Adrenal gland (tissue), 12 donors: Measurements from ENCODE around the gene ORC2. TPM values are rescaled to one million over a fixed set of nuclear protein-coding genes. Genes with fewer than 3 reads are reported as not detected.

ENCODE experiments used
- DNase-seq, 7 donors: peaks; one replicate each; pipeline ENCODE4 v3.0.0-alpha.2; 2019 to 2020
- H3K27ac ChIP-seq, 5 donors: fragments of 200-600 bp; sonication (generic) in 4 of 5; 1 replicate in 3 of 5; 2 replicates in 2 of 5; pipeline versions ENCODE4 v1.5.1 to v1.8.0; 2016 to 2020; ENCODE audit warnings: mild to moderate bottlenecking in 1 of 5
- H3K27me3 ChIP-seq: fragments of 200-600 bp; 2 replicates; pipeline ENCODE4 v1.8.0; 2021
- H3K36me3 ChIP-seq, 2 donors: fragments of 200-600 bp; replicated peaks in 1 of 2; 1 replicate in 1 of 2; 2 replicates in 1 of 2; pipeline versions ENCODE4 v1.5.1 to v1.8.0; 2018 to 2022
- H3K4me1 ChIP-seq, 2 donors: fragments of 200-600 bp; replicated peaks in 1 of 2; 1 replicate in 1 of 2; 2 replicates in 1 of 2; pipeline versions ENCODE4 v1.5.1 to v1.8.0; 2018 to 2021
- H3K4me3 ChIP-seq, 4 donors: fragments of 200-600 bp; sonication (generic) in 3 of 4; one replicate each; pipeline ENCODE4 v1.5.1; 2016 to 2018
- H3K9me3 ChIP-seq, 3 donors: fragments of 200-600 bp; sonication (generic) in 1 of 3; replicated peaks in 1 of 3; 1 replicate in 2 of 3; 2 replicates in 1 of 3; pipeline versions ENCODE4 v1.5.1 to v1.8.0; 2016 to 2021
- POLR2A ChIP-seq, 2 donors: fragments of 450-650 bp; IDR thresholded peaks; one replicate each; pipeline ENCODE4 v1.6.1; 2017; ENCODE audit warnings: antibody characterized with exemption in 2 of 2, mild to moderate bottlenecking in 2 of 2, moderate library complexity in 1 of 2
- WGBS, 4 donors: extraction: QIAGEN DNeasy Blood & Tissue Kit in 2 of 4; methylation state at CpG; one replicate each; pipeline versions ENCODE4 v1.1.5 to v1.1.7; 2013 to 2017; 5-methylcytosine and 5-hydroxymethylcytosine counted together
- intact Hi-C, 2 donors: fragments of 100-400 bp; cut with DNase I; formaldehyde crosslinking; loops; one replicate each; pipeline versions ENCODE4 v1.14.1 to v1.15.0; 2022 to 2023
- polyA plus RNA-seq, 3 donors: library from polyadenylated mRNA; stranded (reverse); fragments of 200-250 nt in 2 of 3; fragments of 350-450 nt in 1 of 3; fragmentation: Illumina TruSeq in 1 of 3; extraction: RNeasy Lipid Tissue Mini Kit (QIAGEN cat#74804) in 1 of 3; gene quantifications; one replicate each; pipeline ENCODE4 v1.2.3, GENCODE V29; 2013 to 2014
- total RNA-seq, 9 donors: library from RNA; depleted of rRNA in 4 of 9; stranded (reverse); fragments of >200 nt in 4 of 9; fragments of 120-200 nt in 1 of 9; fragmentation: NEBNext Ultra II Directional in 1 of 9; extraction: Animal tissue kit (Norgen Biotek cat#: 25700) in 1 of 9; gene quantifications; one replicate each; pipeline versions ENCODE4 v1.1.0 to v1.2.4, GENCODE V29; 2013 to 2023
- TF ChIP-seq, protein P1 (sequence below), 6 experiments: fragments of 450-650 bp in 4 of 6; fragments of 200-600 bp in 2 of 6; sonication (generic) in 1 of 6; IDR thresholded peaks; 1 replicate in 5 of 6; 2 replicates in 1 of 6; pipeline versions ENCODE4 v1.5.1 to v1.8.0; 2016 to 2021; ENCODE audit warnings: antibody characterized with exemption in 6 of 6, mild to moderate bottlenecking in 2 of 6, moderate library complexity in 1 of 6
- donor health status: healthy with polysubstance abuse.
- donor health status: Bipolar disorder and iron deficiency.
- donor health status: DM: yes; HTN: yes; CAD: no.
- donor health status: DM: no; HTN: no; CAD: no.
- donor health status: DM: no; HTN: no; CAD: no.
- donor health status: DM: yes; HTN: yes; CAD: no.

ORC2 gene
- total and polyA plus RNA-seq, 12 donors: 5.0 to 30.7 (median 19.0) TPM

DNA sequence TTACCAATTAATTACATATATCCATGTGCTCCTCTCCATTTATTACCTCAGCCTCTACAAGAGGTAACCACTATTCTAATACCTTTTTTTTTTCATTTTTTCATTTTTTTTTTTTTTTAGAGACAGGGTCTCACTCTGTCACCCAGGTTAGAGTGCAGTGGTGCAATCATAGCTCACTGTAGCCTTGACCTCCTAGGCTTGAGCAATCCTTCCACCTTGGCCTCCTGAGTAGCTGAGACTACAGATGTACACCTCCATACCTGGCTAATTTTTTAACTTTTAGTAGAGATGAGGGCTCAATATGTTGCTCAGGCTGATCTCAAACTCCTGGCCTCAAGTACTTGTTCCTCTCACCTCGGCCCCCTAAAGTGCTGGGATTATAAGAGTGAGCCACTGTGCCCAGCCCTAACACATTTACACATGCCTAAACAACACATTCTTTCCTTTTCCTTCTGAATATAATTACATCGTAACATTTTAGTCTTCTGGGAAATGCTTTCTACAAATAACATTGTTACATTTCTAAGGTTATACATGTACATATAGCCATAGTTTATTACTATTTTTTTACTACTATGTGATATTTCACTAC is 85.1 kb downstream of the ORC2 start:
- Histone ChIP-seq H3K27me3 (no peaks in the 10 kb centered on the region), H3K9me3 (no peaks in the 10 kb centered on the region), H3K36me3 (peaks cover 0 to 66% of the 10 kb centered on the region in 2 donors), H3K27ac (no peak overlapping the region), H3K4me1 (peaks cover 0 to under 1% of the 10 kb centered on the region in 2 donors), H3K4me3 (no peak overlapping the region)
- TF ChIP-seq, protein P1, sequence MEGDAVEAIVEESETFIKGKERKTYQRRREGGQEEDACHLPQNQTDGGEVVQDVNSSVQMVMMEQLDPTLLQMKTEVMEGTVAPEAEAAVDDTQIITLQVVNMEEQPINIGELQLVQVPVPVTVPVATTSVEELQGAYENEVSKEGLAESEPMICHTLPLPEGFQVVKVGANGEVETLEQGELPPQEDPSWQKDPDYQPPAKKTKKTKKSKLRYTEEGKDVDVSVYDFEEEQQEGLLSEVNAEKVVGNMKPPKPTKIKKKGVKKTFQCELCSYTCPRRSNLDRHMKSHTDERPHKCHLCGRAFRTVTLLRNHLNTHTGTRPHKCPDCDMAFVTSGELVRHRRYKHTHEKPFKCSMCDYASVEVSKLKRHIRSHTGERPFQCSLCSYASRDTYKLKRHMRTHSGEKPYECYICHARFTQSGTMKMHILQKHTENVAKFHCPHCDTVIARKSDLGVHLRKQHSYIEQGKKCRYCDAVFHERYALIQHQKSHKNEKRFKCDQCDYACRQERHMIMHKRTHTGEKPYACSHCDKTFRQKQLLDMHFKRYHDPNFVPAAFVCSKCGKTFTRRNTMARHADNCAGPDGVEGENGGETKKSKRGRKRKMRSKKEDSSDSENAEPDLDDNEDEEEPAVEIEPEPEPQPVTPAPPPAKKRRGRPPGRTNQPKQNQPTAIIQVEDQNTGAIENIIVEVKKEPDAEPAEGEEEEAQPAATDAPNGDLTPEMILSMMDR (IDR thresholded peaks at IDR 0.05): no peak
- TF ChIP-seq POLR2A (IDR thresholded peaks at IDR 0.05): no peak
- no peak for DNase-seq
- 86 to 98% (median 92%) methylated on average over 2 of the region's 2 CpGs for WGBS, 4 donors
- intact Hi-C loops: no loop called here

DNA sequence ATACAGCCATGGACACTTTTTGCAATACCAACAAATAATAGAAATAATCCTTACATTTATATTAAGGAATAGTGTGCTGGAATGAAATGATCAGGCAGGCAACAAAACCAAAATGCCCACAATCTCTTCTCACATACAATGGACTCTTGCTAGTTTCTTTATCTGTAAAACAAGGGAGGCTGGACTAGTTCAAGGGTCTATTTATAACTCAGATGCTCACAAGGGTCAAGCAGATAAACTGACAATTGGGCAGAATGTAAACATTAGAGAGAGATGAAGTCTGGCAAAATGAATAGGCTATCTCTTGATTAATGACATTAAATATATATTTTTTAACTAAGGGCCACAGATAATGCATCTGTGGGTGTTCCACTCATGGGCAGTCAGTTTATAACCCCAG is 86.0 kb downstream of the ORC2 start:
- DNase-seq: no peak
- Histone ChIP-seq H3K27me3 (no peaks in the 10 kb centered on the region), H3K9me3 (no peaks in the 10 kb centered on the region), H3K4me1 (peaks cover 0 to 4% of the 10 kb centered on the region in 2 donors), H3K27ac (no peak overlapping the region), H3K4me3 (no peak overlapping the region), H3K36me3 (peaks cover 0 to 57% of the 10 kb centered on the region in 2 donors)
- no peak for TF ChIP-seq POLR2A (IDR thresholded peaks at IDR 0.05)
- TF ChIP-seq, protein P1 (IDR thresholded peaks at IDR 0.05): no peak
- intact Hi-C loops: no loop called here

DNA sequence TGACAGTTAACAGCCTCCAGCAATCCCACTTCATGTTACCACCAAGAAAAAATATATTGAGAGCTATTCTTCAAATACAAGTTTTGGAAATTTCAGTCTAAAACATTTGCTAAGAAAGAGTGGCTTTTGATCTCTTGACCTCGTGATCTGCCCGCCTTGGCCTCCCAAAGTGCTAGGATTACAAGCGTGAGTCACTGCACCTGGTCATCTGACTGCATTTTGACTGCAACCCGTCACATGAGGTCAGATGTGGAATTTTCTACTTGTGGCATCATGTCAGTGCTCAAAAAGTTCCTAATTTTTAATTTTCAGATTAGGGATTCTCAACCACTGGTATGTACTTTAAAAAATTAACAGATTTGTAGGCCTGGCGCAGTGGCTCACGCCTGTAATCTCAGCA is 89.9 kb downstream of the ORC2 start:
- TF ChIP-seq, protein P1 (IDR thresholded peaks at IDR 0.05): no peak
- no peak for TF ChIP-seq POLR2A (IDR thresholded peaks at IDR 0.05)
- DNase-seq: peak in 6 of 7 donors; percentile 45 to 79 (median 70)
- Histone ChIP-seq H3K9me3 (no peaks in the 10 kb centered on the region), H3K36me3 (peaks cover 0 to 37% of the 10 kb centered on the region in 2 donors), H3K4me1 (peaks cover 0 to 4% of the 10 kb centered on the region in 2 donors), H3K27me3 (no peaks in the 10 kb centered on the region), H3K27ac (peak overlapping the region in 3 of 5 donors; percentile 57 to 64 (median 60)), H3K4me3 (no peak overlapping the region)
- intact Hi-C loops: no loop called here
- WGBS, 4 donors: 65 to 77% (median 74%) methylated on average over 6 of the region's 6 CpGs

DNA sequence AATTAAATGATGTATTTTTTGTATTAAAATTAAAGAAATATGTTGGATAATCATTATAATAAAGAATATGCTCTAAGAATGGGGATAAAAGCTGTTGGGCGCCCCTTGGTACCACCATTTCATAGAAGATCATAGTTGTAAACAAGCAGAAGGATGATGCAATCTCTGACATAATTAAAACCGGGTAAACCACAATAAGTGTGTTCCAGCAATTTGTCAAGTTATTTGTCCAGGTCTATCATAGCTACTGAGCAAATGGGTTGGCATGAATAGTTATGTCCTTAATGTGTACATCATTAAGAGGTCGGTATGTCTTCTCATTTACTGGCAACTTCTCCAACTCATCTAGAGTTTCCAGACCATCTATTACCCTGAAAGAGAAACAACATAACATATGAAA is 92.3 kb downstream of the ORC2 start:
- Histone ChIP-seq H3K27me3 (no peaks in the 10 kb centered on the region), H3K4me1 (peaks cover 4 to 15% of the 10 kb centered on the region in 2 donors), H3K27ac (no peak overlapping the region), H3K9me3 (no peaks in the 10 kb centered on the region), H3K4me3 (no peak overlapping the region), H3K36me3 (peaks cover 0 to 26% of the 10 kb centered on the region in 2 donors)
- 79 to 81% (median 80%) methylated on average over 3 of the region's 3 CpGs for WGBS, 4 donors
- intact Hi-C loops: no loop called here
- DNase-seq: no peak
- TF ChIP-seq, protein P1 (IDR thresholded peaks at IDR 0.05): no peak
- TF ChIP-seq POLR2A (IDR thresholded peaks at IDR 0.05): no peak
